ENCODE results near the gene ZNF618. TPM values are rescaled to one million over a fixed set of nuclear protein-coding genes. Genes with fewer than 3 reads are reported as not detected.
A peak's percentile ranks its signal among the peaks of the same experiment; 100 is the strongest.

The ZNF618 gene
- total and polyA plus RNA-seq, 2 experiments from 2014 or later: 20.0 to 26.0 TPM

DNA sequence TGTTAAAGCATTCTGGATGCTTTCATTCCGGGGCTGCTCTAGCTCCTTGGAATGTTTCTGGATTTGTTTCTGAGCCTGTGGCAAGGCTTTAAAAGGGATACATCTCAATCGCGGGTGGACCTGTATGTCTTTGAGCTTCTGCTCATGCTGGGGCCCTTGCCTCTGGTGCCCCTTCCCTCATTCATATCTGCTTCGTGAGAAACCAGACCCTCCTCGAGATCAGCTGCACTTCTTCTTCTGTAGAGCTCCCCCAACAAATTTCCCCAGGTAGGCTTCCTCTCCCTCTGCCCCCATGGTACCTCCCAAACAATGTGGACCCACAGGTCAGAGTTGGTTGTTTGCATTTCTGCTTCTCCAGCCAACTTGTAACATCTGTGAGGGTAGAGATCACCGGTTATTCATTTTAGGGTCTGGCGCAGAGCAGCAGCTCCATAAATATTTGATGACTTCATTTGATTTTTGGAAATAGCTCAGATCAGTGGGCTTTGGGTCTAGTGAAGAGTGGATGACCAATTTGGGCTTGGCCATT lies 6.6 kb downstream of the ZNF618 start:
- Histone ChIP-seq H3K4me3 (no peak overlapping the region), H3K36me3 (no peaks in the 10 kb centered on the region), H3K27ac (peak overlapping the region; percentile 52), H3K4me1 (ENCODE audit: low read depth) (peaks cover 27% of the 10 kb centered on the region), H3K27me3 (no peaks in the 10 kb centered on the region), H3K9me3 (ENCODE audit: low read depth) (no peaks in the 10 kb centered on the region)
- TF ChIP-seq, protein P1, sequence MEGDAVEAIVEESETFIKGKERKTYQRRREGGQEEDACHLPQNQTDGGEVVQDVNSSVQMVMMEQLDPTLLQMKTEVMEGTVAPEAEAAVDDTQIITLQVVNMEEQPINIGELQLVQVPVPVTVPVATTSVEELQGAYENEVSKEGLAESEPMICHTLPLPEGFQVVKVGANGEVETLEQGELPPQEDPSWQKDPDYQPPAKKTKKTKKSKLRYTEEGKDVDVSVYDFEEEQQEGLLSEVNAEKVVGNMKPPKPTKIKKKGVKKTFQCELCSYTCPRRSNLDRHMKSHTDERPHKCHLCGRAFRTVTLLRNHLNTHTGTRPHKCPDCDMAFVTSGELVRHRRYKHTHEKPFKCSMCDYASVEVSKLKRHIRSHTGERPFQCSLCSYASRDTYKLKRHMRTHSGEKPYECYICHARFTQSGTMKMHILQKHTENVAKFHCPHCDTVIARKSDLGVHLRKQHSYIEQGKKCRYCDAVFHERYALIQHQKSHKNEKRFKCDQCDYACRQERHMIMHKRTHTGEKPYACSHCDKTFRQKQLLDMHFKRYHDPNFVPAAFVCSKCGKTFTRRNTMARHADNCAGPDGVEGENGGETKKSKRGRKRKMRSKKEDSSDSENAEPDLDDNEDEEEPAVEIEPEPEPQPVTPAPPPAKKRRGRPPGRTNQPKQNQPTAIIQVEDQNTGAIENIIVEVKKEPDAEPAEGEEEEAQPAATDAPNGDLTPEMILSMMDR (IDR thresholded peaks at IDR 0.05; ENCODE audit: low read depth, low read length): no peak
- DNase-seq (ENCODE audit: low read depth in 1 of 2, low spot score in 1 of 2): no peak

DNA sequence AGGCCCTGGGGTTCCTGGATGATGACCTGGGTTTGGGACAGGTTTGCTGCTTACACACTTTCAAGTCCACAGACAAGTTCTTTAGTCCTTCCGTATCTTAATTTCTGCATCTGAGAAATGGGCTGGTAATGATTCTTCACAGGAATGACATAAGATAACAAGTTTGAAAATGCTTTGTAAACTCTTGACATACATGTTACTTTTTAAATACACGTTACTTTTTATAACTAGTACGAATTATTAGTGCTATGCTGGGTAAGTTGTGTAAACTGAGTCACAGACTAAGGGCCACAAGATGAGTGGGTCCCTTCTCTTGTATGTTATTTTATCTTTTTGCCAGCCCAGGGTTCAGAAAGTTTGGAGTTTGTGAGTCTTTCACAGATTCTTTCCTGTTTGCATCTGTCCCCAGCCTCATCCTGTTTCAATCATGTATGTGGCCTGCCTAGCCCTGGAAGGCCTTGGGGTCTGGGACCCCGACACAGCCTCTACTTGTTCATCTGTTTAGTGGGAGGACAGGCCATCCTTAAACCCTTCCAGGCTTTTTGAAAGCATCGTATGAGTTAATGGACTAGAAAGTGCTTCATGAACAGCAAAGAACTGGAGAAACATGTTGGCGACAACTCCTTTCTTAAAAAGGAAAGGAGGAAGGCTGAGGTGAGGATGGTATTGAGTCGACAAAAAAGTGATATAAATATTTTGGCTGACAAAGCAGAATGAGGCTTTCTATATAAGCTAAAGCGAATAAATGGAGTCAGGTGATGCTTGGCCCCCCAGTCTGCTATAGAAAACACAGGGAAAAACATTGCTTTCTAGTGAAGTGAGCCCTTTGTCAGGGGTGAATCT lies 9.3 kb downstream of the ZNF618 start:
- H3K4me1 ChIP-seq (ENCODE audit: low read depth): peaks cover 9% of the 10 kb centered on the region
- TF ChIP-seq, protein P1 (IDR thresholded peaks at IDR 0.05; ENCODE audit: low read depth, low read length): no peak
- no peaks in the 10 kb centered on the region for H3K27me3 ChIP-seq
- H3K4me3 ChIP-seq: no peak overlapping the region
- H3K9me3 ChIP-seq (ENCODE audit: low read depth): no peaks in the 10 kb centered on the region
- H3K27ac ChIP-seq: peak overlapping the region; percentile 8
- no peak for DNase-seq (ENCODE audit: low read depth in 1 of 2, low spot score in 1 of 2)
- H3K36me3 ChIP-seq: no peaks in the 10 kb centered on the region

DNA sequence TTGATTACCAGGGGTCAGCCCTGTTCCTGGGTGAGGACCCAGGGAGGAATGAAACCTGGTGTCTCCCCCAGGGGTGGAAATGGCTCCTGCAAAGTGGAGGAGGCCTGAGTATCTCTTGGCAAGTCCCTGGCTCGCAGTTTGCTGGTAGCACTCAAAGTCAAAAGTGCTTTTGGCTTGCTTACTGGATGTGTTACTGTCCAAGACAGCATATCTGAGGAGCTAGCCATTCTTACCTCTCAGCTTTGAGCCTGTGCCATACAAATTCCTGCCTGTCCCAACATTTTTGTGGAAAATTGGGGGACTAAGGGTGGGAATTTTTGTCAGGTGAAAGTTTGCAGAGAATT lies 9.9 kb downstream of the ZNF618 start:
- H3K4me3 ChIP-seq: no peak overlapping the region

GRCh38 chr9:113886466-113886865 lies 10.4 kb downstream of the ZNF618 start:
- H3K9me3 ChIP-seq (ENCODE audit: low read depth): no peaks in the 10 kb centered on the region
- H3K27ac ChIP-seq: peak overlapping the region; percentile 8
- no peak for DNase-seq (ENCODE audit: low read depth in 1 of 2, low spot score in 1 of 2)
- TF ChIP-seq, protein P1 (IDR thresholded peaks at IDR 0.05; ENCODE audit: low read depth, low read length): no peak
- H3K4me1 ChIP-seq (ENCODE audit: low read depth): peaks cover 9% of the 10 kb centered on the region
- no peaks in the 10 kb centered on the region for H3K27me3 ChIP-seq
- H3K4me3 ChIP-seq: no peak overlapping the region
- no peaks in the 10 kb centered on the region for H3K36me3 ChIP-seq

More for the DNA sequence above, 9.9 kb downstream of the ZNF618 start:
- no peaks in the 10 kb centered on the region for H3K9me3 ChIP-seq (ENCODE audit: low read depth)
- H3K27me3 ChIP-seq: no peaks in the 10 kb centered on the region
- peak; percentile 34 to 39 for DNase-seq (ENCODE audit: low read depth in 1 of 2, low spot score in 1 of 2)
- no peaks in the 10 kb centered on the region for H3K36me3 ChIP-seq
- H3K4me1 ChIP-seq (ENCODE audit: low read depth): peaks cover 9% of the 10 kb centered on the region
- TF ChIP-seq, protein P1 (IDR thresholded peaks at IDR 0.05; ENCODE audit: low read depth, low read length): no peak
- peak overlapping the region; percentile 8 for H3K27ac ChIP-seq

GRCh38 chr9:113886933-113887332 lies 10.8 kb downstream of the ZNF618 start:
- Histone ChIP-seq H3K9me3 (ENCODE audit: low read depth) (no peaks in the 10 kb centered on the region), H3K27ac (no peak overlapping the region), H3K4me1 (ENCODE audit: low read depth) (peaks cover 9% of the 10 kb centered on the region), H3K27me3 (no peaks in the 10 kb centered on the region), H3K36me3 (no peaks in the 10 kb centered on the region), H3K4me3 (no peak overlapping the region)
- DNase-seq (ENCODE audit: low read depth in 1 of 2, low spot score in 1 of 2): no peak
- TF ChIP-seq, protein P1 (IDR thresholded peaks at IDR 0.05; ENCODE audit: low read depth, low read length): no peak

All from cardiac muscle cell (in vitro differentiated cells and primary cell).